Dendritic cell treated with granulocyte-macrophage colony-stimulating factor and Interleukin-4, amounts not matched to agents 40 ng/mL and 50 ng/mL, for 4 days (primary cell): ENCODE measurements around the gene TBC1D16.

Experiments used
- H3K27ac Mint-ChIP-seq: one replicate; pipeline ENCODE4 v1.8.0; 2022; ENCODE audit warnings: mild to moderate bottlenecking, mixed read lengths
- H3K27me3 Mint-ChIP-seq: one replicate; pipeline ENCODE4 v1.8.0; 2022; ENCODE audit warnings: mild to moderate bottlenecking, mixed read lengths
- H3K36me3 Mint-ChIP-seq: one replicate; pipeline ENCODE4 v1.8.0; 2022; ENCODE audit warnings: low read depth, mixed read lengths
- H3K4me1 Mint-ChIP-seq: one replicate; pipeline ENCODE4 v1.8.0; 2022; ENCODE audit warnings: low read depth, mixed read lengths
- H3K4me3 Mint-ChIP-seq: one replicate; pipeline ENCODE4 v1.8.0; 2022; ENCODE audit warnings: mild to moderate bottlenecking, moderate library complexity, mixed read lengths
- H3K9me3 Mint-ChIP-seq: one replicate; pipeline ENCODE4 v1.8.0; 2022; ENCODE audit warnings: mixed read lengths
- intact Hi-C: fragments of 100-400 bp; cut with micrococcal nuclease; formaldehyde crosslinking; loops from one replicate; pipeline ENCODE4 v1.15.0; 2022

The TBC1D16 gene

GRCh38 chr17:80035687-80035936 lies at the start of gene TBC1D16:
Gene TBC1D16 (minus strand): TSS chr17:80035872. CDS start chr17:80013547, 22,325 bp downstream.
- Mint-ChIP-seq H3K4me1 (peaks cover 28% of the 10 kb centered on the region), H3K36me3 (peaks cover 13% of the 10 kb centered on the region), H3K27ac (peak within 1 kb of the TSS; percentile 90), H3K4me3 (peak within 1 kb of the TSS; percentile 90), H3K27me3 (peaks cover 56% of the 10 kb centered on the region), H3K9me3 (no peaks in the 10 kb centered on the region)
- intact Hi-C loops = no loop called here

GRCh38 chr17:80084773-80085172 lies 49.1 kb upstream of the TBC1D16 start:
- no peak overlapping the region for H3K27ac Mint-ChIP-seq

GRCh38 chr17:80083136-80083661 lies 47.5 kb upstream of the TBC1D16 start:
- H3K27me3 Mint-ChIP-seq = peaks cover 21% of the 10 kb centered on the region
- intact Hi-C loops = loop anchor here (5.0 to 10.0 kb wide), 2 partner anchors 44 to 172 kb away; no protein-coding TSS in a partner anchor
- no peaks in the 10 kb centered on the region for H3K9me3 Mint-ChIP-seq
- no peaks in the 10 kb centered on the region for H3K36me3 Mint-ChIP-seq
- H3K4me3 Mint-ChIP-seq = no peak overlapping the region
- peak overlapping the region; percentile 69 for H3K27ac Mint-ChIP-seq
- peaks cover 10% of the 10 kb centered on the region for H3K4me1 Mint-ChIP-seq

More at GRCh38 chr17:80084773-80085172, 49.1 kb upstream of the TBC1D16 start:
- H3K27me3 Mint-ChIP-seq = peaks cover 22% of the 10 kb centered on the region
- intact Hi-C loops = loop anchor here (5.0 to 10.0 kb wide), 2 partner anchors 43 to 170 kb away; no protein-coding TSS in a partner anchor
- peaks cover 10% of the 10 kb centered on the region for H3K4me1 Mint-ChIP-seq
- no peaks in the 10 kb centered on the region for H3K9me3 Mint-ChIP-seq
- H3K36me3 Mint-ChIP-seq = no peaks in the 10 kb centered on the region
- no peak overlapping the region for H3K4me3 Mint-ChIP-seq

GRCh38 chr17:80082403-80083135 lies 46.9 kb upstream of the TBC1D16 start:
- intact Hi-C loops = loop anchor here (5.0 to 10.0 kb wide), 2 partner anchors 45 to 172 kb away; no protein-coding TSS in a partner anchor
- Mint-ChIP-seq H3K27me3 (peaks cover 19% of the 10 kb centered on the region), H3K36me3 (no peaks in the 10 kb centered on the region), H3K4me1 (peaks cover 10% of the 10 kb centered on the region), H3K4me3 (no peak overlapping the region), H3K9me3 (no peaks in the 10 kb centered on the region), H3K27ac (peak overlapping the region; percentile 69)

GRCh38 chr17:80081596-80081995 lies 45.9 kb upstream of the TBC1D16 start:
- Mint-ChIP-seq H3K9me3 (no peaks in the 10 kb centered on the region), H3K27ac (no peak overlapping the region), H3K27me3 (peaks cover 10% of the 10 kb centered on the region), H3K4me3 (no peak overlapping the region), H3K4me1 (peaks cover 10% of the 10 kb centered on the region), H3K36me3 (no peaks in the 10 kb centered on the region)
- intact Hi-C loops = loop anchor here (5.0 to 10.0 kb wide), 2 partner anchors 46 to 173 kb away; no protein-coding TSS in a partner anchor

- no peaks in the 10 kb centered on the region for H3K36me3 Mint-ChIP-seq
- H3K4me1 Mint-ChIP-seq = peaks cover 10% of the 10 kb centered on the region
- no peak overlapping the region for H3K4me3 Mint-ChIP-seq
- H3K9me3 Mint-ChIP-seq = no peaks in the 10 kb centered on the region
- peaks cover 5% of the 10 kb centered on the region for H3K27me3 Mint-ChIP-seq
- no peak overlapping the region for H3K27ac Mint-ChIP-seq
- intact Hi-C loops = loop anchor here (5.0 to 10.0 kb wide), 2 partner anchors 47 to 175 kb away; no protein-coding TSS in a partner anchor
Measured at GRCh38 chr17:80080081-80080480, 44.4 kb upstream of the TBC1D16 start.

- no peaks in the 10 kb centered on the region for H3K36me3 Mint-ChIP-seq
- no peak overlapping the region for H3K27ac Mint-ChIP-seq
- H3K9me3 Mint-ChIP-seq = no peaks in the 10 kb centered on the region
- no peak overlapping the region for H3K4me3 Mint-ChIP-seq
- intact Hi-C loops = no loop called here
- peaks cover 16% of the 10 kb centered on the region for H3K27me3 Mint-ChIP-seq
- H3K4me1 Mint-ChIP-seq = peaks cover 11% of the 10 kb centered on the region
Measured at GRCh38 chr17:80072410-80072809, 36.7 kb upstream of the TBC1D16 start.

- no peak overlapping the region for H3K27ac Mint-ChIP-seq
- no peaks in the 10 kb centered on the region for H3K9me3 Mint-ChIP-seq
- peaks cover 11% of the 10 kb centered on the region for H3K4me1 Mint-ChIP-seq
- H3K4me3 Mint-ChIP-seq = peak overlapping the region; percentile 21
- peaks cover 20% of the 10 kb centered on the region for H3K27me3 Mint-ChIP-seq
- H3K36me3 Mint-ChIP-seq = no peaks in the 10 kb centered on the region
- intact Hi-C loops = no loop called here
Measured at GRCh38 chr17:80071116-80071841, 35.6 kb upstream of the TBC1D16 start.

- Mint-ChIP-seq H3K9me3 (no peaks in the 10 kb centered on the region), H3K27me3 (peaks cover 24% of the 10 kb centered on the region), H3K27ac (no peak overlapping the region), H3K36me3 (no peaks in the 10 kb centered on the region), H3K4me1 (peaks cover 11% of the 10 kb centered on the region), H3K4me3 (no peak overlapping the region)
- intact Hi-C loops = no loop called here
Measured at GRCh38 chr17:80070375-80071115, 34.9 kb upstream of the TBC1D16 start.

GRCh38 chr17:80068301-80069222 lies 32.9 kb upstream of the TBC1D16 start:
- intact Hi-C loops = no loop called here
- H3K4me3 Mint-ChIP-seq = no peak overlapping the region
- H3K36me3 Mint-ChIP-seq = no peaks in the 10 kb centered on the region
- peak overlapping the region; percentile 14 for H3K27ac Mint-ChIP-seq
- peaks cover 22% of the 10 kb centered on the region for H3K27me3 Mint-ChIP-seq
- H3K4me1 Mint-ChIP-seq = peaks cover 25% of the 10 kb centered on the region
- H3K9me3 Mint-ChIP-seq = no peaks in the 10 kb centered on the region

GRCh38 chr17:80067393-80067986 lies 31.8 kb upstream of the TBC1D16 start:
- no peak overlapping the region for H3K27ac Mint-ChIP-seq
- H3K27me3 Mint-ChIP-seq = peaks cover 17% of the 10 kb centered on the region
- peaks cover 26% of the 10 kb centered on the region for H3K4me1 Mint-ChIP-seq
- intact Hi-C loops = no loop called here
- H3K36me3 Mint-ChIP-seq = no peaks in the 10 kb centered on the region
- no peak overlapping the region for H3K4me3 Mint-ChIP-seq
- no peaks in the 10 kb centered on the region for H3K9me3 Mint-ChIP-seq

GRCh38 chr17:80065478-80066170 lies 30.0 kb upstream of the TBC1D16 start:
- no peak overlapping the region for H3K27ac Mint-ChIP-seq
- no peak overlapping the region for H3K4me3 Mint-ChIP-seq
- peaks cover 19% of the 10 kb centered on the region for H3K27me3 Mint-ChIP-seq
- no peaks in the 10 kb centered on the region for H3K9me3 Mint-ChIP-seq
- H3K36me3 Mint-ChIP-seq = no peaks in the 10 kb centered on the region
- H3K4me1 Mint-ChIP-seq = peaks cover 26% of the 10 kb centered on the region
- intact Hi-C loops = no loop called here
